NOMO-1 treated with dmso at 0.1 percent for 144 hours (cell line): ENCODE data around the gene XPO1.
"Not testable (repeated sequence)": the region's sequence is repeated elsewhere in the genome, so short reads cannot be mapped to it uniquely, and the experiment has no call there.

Source experiments
- DNase-seq: peaks from one replicate; lab custom pipeline; 2025; ENCODE audit not compliant: unreplicated experiment; lab: John Stamatoyannopoulos, UW

Gene XPO1

GRCh38 chr2:61469424-61470121, 68.6 kb downstream of the XPO1 start:
- DNase-seq: no peak

- DNase-seq: not testable (repeated sequence)
Observed at GRCh38 chr2:61468231-61468630, 69.9 kb downstream of the XPO1 start.

DNA sequence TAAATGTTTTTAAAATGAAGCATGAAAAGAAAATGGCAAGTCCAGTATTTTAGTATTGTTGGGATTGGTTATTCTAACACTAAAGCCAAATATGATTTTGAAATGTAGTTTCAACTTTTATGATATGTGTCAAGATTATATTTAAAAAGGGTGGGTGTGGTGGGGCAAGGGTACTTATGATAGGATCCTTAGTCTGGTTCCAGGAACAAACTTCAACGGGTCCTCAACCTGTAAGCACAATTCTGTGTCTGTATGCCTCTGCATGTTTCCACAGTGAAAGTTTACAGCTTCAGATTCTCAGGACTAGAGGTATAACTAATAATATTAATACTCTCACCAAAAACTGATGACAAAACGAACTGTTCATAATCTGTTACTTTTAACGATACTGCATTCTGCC, 73.1 kb downstream of the XPO1 start:
- no peak for DNase-seq

GRCh38 chr2:61463769-61464475, 74.2 kb downstream of the XPO1 start:
- DNase-seq: no peak

- DNase-seq: no peak
Observed at GRCh38 chr2:61461404-61461803, 76.8 kb downstream of the XPO1 start.

DNA sequence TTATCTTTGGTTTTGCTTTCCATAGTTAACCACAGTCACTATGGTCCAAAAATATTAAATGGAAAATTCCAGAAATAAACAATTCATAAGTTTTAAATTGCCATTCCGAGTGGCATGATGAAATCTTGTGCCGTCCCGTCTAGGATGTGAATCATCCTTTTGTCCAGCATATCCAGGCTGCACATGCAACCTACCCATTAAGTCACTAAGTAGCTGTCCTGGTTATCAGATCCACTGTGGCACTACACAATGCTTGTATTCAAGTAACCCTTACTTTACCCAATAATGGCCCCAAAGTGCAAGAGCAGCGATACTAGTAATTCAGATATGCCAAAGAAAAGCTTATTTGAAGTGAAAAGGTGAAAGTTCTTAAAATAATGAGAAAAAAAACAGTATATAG, 78.0 kb downstream of the XPO1 start:
- DNase-seq: no peak

- no peak for DNase-seq
Observed at GRCh38 chr2:61456746-61457420, 81.3 kb downstream of the XPO1 start.

GRCh38 chr2:61456070-61456745, 81.9 kb downstream of the XPO1 start:
- DNase-seq: no peak

DNA sequence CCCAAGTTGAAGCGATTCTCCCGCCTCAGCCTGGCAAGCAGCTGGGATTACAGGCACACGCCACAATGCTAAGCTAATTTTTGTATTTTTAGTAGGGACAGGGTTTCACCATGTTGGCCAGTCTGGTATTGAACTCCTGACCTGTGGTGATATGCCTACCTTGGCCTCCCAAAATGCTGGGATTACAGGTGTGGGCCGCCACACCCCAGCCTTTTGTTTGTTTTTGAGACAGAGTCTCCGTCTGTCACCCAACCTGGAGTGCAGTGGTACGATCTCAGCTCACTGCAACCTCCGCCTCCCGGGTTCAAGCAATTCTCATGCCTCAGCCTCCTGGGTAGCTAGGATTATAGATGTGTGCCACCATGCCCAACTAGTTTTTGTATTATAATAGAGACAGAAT, 83.2 kb downstream of the XPO1 start:
- DNase-seq: not testable (repeated sequence)

GRCh38 chr2:61454383-61454782, 83.8 kb downstream of the XPO1 start:
- DNase-seq: no peak

- no peak for DNase-seq
Observed at GRCh38 chr2:61452392-61452791, 85.8 kb downstream of the XPO1 start.

DNA sequence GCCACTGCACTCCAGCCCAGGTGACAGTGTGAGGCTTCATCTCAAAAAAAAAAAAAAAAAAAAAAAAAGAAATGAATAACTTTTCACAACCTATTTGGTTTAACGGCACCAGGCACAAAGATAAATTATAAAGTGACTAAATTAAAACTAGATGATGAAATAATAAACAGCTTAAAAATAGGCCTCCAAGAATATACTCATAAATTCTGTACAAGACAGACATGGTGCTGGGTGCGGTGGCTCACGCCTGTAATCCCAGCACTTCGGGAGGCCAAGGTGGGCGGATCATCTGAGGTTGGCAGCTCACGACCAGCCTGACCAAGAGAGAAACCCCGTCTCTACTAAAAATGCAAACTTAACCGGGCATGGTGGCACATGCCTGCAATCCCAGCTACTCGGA, 87.0 kb downstream of the XPO1 start:
- no peak for DNase-seq

DNA sequence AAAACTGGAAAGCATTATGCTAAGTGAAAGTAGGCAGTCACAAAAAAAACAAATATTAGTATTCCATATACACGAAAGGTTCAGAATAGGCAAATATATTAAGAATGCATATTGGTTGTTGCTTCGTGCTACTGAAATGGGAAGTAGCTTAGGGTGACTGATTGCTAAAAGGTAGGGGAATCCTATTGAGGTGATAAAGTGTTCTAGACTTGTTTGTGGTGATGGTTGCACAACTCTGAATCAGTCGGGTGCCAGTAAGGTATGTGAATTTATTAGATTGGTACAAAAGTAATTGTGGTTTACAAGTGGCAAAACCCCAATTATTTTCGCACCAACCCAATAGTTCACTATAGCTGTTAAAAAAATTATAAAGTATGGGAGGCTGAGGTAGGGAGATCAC, 88.0 kb downstream of the XPO1 start:
- peak; percentile 30 for DNase-seq

DNA sequence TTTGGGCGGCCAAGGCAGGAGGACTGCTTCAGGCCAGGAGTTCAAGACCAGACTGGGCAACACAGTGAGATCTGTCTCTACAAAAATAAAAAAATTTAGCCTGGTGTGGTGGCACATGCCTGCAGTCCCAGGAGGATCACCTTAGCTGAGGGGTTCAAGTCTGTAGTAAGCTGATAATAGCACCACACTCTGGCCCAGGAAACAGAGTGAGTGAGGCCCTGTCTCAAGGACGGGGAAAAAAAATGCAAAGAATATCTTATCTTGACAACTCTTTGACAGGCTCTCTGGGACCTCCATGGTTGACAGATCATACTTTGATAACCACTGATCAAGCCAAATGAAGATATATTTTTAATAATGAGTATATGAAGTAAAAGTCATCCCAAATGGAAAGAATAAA, 89.9 kb downstream of the XPO1 start:
- no peak for DNase-seq

GRCh38 chr2:61446971-61447370, 91.2 kb downstream of the XPO1 start:
- DNase-seq: not testable (repeated sequence)

DNA sequence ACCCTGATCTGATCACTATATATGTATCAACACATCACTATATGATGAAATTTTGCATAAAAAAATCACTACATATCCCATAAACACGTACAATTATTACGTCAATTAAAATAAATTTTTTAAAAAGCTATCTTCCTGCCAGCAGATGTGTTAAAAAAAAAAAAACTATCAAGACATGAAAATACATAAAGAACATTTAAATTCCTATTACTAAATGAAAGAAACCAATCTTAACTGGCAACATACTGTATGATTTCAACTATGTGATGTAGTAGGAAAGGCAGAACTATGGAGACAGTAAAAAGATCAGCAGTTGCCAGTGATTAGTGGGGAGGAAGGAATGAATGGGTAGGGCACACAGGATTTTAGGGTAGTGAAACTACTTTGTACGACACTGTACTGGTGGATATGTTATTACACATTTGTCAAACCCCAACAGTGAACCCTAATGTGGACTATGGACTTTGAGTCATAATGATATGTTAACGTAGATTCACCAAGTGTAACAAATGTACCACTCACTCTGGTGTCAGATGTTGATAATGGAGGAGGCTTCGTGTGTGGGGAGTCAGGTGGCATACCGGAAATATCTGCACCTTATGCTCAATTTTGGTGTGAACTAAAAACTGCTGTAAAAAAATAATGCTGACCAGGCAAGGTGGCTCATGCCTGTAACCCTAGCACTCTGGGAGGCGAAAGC, 94.7 kb downstream of the XPO1 start:
- DNase-seq: peak; percentile 91

DNA sequence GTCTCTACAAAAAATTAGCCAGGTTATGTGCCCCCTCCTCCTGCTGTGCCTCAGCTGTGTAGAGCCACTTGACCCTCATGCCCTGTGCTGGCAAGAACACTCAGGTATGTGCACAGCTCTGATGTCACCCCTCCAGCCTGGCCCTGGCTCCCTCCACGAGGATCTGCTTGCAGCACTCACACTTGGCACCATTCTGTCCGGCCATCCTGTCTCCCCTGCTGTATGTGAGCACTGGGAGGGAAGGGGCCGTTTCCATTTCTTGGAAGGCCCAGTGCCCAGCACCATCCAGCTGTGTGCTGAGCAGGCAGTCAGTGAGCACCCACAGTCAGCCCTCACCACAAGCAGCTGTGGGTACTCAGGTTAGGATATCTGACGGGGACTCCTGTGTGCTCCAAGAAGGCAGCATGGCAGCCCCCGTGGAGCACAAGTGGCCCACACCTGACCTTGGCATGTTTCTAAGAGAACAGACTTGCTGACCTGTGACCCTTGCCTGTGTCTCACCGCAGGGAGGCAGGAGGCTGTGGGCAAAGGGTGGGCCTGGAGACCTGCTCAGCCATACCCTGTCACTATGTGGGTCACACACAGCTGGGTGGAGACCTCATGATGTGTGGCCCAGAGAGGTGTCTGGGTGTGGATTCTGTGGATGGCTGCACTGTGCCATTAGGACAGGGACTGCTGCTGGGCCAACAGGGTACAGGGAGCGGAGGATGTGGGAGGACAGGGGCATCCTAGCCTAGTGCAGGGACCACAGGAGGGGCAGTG, 98.7 kb downstream of the XPO1 start:
- no peak for DNase-seq

- no peak for DNase-seq
Observed at GRCh38 chr2:61438670-61439069, 99.5 kb downstream of the XPO1 start.

DNA sequence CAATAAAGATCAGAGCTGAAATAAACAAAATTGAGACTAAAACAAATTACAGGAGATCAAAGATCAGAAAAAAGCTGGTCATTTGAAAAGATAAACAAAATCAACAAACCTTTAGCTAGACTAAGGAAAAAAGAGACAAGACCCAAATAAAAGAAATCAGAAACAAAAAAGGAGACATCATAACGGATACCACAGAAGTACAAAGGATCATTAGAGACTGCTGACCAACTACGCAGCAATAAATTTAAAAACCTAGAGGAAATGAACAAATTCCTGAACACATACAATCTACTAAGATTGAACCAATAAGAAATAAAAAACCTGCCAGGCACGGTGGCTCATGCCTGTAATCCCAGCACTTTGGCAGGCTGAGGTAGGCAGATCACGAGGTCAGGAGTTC, 101.0 kb downstream of the XPO1 start:
- DNase-seq: no peak

DNA sequence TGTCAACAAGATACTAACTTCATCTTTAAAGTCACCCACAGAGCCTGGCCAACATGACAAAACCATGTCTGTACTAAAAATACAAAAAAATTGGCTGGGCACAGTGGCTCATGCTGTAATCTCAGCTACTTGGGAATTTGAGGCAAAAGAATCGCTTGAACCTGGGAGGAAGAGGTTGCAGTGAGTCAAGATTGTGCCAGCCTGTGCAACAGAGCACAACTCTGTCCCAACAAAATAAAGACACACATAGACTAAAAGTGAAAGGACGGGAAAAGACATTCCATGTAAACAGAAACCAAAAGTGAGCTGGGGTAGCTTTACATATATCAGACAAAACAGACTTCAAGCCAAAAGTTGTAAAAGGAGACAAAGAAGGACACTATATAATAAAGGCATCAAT, 102.1 kb downstream of the XPO1 start:
- no peak for DNase-seq
